GM18526 (cell line): ENCODE data around the gene PEX26.

Experiments
- POLR2A ChIP-seq: IDR thresholded peaks from 3 replicates; pipeline ENCODE4 v1.6.1; 2011; ENCODE audit not compliant: insufficient read length; ENCODE audit errors: extremely low read depth

PEX26 gene

DNA sequence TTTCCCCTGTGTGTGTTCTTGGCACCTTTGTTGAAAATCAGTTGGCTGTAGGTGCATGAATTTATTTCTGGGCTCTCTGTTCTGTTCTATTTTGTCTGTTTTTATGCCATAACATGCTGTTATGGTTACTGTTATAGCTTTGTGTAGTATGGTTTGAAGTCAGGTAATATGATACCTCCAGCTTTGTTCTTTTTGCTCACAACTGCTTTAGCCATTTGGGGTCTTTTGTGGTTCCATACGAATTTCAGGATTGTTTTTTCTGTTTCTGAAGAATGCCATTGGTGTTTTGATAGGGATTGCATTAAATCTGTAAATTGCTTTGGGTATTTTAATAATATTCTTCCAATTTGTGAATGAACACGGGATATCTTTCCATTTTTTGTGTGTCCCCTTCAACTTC lies 4.7 kb downstream of the PEX26 start:
- no peak for TF ChIP-seq POLR2A

DNA sequence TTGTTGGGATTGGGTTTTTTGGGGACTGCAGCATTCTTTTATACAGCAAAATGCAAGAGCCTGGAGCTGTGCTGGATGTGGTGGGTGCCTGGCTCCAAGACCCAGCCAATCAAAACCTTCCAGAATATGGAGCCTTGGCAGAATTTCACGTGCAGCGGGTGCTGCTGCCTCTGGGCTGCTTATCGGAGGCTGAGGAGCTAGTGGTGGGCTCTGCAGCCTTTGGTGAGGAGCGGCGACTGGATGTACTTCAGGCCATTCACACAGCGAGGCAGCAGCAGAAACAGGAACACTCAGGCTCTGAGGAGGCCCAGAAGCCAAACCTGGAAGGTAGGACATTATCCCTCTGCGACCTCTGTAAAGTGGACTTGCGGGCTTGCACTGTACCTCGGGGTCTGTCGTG lies 5.6 kb downstream of the PEX26 start:
- TF ChIP-seq POLR2A = no peak

DNA sequence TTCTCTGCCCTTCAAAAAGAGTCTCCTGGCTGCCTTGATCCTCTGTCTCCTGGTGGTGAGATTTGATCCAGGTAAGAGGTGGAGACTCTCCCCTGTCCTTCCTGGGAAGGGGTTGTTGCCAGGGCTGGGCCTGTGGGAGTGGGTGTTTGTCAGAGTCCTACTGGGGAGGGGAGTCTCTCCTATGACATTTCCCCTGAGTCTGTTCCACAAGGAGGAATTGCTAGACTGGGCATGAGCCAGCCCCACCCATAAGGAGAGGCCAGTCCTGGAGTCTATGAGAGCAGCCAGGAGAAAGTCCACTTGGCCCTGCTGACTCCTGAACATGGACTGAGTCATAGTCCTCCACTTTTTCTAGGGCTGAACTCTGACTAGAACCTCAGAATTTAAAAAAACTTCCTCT lies 7.4 kb downstream of the PEX26 start:
- TF ChIP-seq POLR2A = no peak

DNA sequence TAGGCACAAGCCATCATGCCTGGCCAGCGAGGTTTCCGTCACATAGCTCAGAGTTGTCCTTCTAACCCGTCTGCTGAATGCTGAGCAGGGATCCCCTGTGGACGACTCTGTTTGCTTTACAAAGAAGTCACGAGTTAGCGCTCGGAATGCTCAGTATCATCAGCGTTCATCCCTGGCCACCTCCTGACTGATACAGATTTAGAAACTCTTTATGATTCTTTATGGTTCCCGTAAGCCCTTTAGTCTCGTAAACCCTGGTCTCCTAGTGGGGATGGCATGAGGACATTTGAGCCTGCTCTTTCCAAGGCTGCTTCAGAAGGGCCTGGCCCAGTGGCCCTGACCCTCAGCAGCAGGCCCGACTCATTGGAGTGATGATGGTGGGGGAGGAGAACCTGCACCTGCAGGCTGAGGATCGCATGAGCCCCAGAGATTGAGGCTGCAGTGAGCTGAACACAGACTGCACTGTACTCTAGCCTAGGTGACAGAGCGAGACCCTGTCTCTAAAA lies 9.6 kb downstream of the PEX26 start:
- no peak for TF ChIP-seq POLR2A

DNA sequence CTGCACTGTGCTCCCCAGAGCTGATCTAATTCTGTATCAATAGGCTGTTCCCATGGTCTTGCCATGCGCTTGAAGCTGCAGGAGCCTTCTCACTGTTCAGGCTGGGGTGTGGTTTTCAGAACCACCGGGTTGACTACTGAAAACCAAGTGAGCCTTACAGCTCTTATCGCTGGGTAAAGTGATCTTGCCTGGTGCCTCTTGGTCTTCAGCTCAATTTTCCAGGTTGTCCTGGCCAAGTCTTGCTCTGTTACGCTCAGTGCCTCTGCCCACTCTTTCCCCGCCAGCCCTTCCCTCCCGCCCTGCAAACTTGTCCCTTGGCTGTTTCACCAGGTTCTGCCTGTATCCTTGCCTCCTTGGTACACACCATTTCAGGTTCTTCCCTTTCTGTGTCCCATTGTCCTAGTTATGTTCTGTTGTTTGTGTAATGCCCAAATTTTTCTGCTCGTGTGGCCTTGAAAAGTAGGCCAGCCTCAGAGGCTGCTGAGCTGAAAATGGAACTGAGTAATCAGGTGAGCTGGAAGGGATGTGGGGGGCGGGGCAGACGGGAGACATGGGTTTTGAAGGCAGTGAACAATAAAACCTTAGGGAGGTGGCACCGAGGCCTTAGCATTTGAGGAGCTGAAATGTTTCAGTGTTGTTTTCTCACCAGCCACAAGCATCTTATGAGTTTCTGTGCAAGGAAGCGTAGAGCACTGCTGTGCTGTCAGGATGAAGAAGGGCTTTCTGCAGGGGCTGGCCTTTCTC lies 11.2 kb downstream of the PEX26 start:
- no peak for TF ChIP-seq POLR2A

DNA sequence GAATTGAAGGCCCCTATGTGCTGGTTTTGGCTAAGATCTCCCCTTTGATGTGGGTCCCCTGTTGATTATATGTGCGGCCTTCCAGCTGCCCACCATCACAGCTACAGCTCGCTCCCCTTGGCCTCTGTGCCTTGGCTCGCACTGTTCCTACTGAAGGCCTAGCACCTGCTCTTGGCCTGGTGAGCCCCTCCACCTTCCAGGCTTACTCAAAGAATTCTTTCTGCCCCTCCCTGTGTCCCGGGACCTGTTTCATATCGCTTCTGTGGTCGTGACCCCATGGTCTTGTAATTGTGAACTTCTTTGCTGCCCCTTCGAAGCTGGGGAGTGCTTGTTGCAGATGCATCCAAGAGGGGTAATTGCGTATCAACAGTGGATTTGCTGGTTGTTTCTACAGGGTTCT lies 12.5 kb downstream of the PEX26 start:
- no peak for TF ChIP-seq POLR2A

DNA sequence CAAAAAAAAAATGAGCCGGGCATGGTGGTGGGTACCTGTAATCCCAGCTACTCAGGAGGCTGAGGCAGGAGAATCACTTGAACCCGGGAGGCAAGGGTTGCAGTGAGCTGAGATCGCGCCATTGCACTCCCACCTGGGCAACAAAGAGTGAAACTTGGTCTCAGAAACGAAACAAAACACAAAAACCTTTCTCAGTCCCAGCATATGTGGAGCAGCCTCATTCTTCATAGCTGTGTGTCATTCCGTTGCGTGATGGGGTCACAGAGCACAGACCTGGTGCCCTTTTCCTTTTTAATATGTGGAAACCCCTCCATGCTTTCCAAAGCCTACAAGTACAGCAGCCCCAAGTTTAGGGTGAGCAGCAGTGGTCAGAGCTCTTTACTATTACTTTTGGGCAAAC lies 13.7 kb downstream of the PEX26 start:
- TF ChIP-seq POLR2A = no peak

DNA sequence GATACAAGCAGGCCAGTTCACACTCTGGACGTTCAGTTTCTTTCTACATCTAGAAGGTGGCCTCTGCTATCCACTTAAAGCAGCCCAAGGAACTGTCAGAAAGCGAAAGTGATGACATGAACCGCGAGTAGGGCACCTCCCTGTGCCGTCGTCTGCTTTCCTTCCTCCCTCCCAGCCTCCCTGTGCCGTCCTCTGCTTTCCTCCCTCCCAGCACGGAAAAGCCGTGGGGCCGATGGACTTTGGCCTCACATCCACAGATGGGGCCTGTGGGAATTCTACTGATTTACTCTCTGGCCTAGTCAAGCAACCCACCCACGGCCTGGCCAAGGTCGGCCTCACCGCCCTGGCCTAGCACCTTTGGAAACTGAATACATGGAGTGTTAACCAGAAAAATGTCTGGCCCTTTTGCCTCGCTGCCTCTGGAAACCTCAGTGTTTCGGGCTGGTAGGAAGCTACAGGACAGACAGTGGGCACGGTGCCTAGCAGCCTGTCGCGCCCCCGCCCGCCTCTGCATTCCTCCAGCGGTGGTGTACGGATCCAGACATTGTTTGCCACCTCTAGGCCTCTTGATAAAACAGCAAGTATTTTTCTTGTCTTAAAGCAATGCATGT lies 14.2 kb downstream of the PEX26 start:
- no peak for TF ChIP-seq POLR2A

DNA sequence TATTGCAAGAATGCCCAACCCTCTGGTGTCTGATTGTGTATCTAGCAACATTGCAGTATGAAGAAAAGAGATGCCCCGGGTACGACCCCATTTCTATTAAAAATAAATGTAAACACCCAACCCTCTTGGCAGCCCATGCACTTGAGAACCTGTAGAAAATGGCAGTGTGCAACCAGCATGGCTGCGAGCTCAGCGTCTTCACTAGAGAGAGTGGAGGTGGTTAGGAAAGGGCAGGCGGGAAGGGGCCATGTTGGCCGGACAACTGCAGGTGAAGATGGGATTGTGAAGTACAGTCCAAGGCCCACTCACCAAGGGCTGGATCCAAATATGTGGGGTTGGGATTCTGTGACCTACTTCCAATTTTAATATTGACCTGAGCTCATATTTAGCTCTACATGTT lies 15.9 kb downstream of the PEX26 start:
- no peak for TF ChIP-seq POLR2A

DNA sequence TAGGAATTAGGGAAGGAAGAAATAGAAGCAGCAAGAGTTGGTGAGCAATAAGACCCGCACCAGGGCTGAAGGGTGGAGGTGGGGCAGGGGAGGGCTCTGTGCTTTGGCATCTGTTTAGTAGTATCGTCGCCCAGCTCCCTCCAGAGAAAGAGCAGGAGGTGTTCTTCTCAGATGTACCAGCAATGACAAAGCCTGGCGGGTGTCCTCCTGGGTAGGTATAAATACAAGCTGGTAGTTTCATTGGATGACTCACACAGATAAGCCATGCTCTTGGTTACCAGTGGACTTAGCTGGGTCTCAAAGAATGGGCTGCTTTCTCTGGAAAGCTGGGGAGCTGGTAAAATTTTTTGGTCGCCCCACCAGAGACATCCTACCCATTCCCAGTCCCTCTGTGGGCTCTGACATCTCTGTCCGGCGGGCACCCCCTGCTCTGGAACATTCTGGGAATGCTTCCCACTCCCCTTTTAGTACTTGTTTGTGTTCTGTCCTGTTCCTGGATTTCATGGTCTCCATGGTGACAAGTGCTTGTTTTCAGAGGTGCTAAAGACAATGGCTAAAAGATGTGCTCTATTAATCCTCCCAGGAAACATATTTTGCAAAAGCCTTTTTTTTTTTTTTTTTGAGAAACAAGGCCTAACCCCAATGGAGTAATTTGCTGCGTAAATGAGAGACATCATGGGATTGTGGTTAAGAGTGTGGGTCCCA lies 17.5 kb downstream of the PEX26 start:
- no peak for TF ChIP-seq POLR2A

DNA sequence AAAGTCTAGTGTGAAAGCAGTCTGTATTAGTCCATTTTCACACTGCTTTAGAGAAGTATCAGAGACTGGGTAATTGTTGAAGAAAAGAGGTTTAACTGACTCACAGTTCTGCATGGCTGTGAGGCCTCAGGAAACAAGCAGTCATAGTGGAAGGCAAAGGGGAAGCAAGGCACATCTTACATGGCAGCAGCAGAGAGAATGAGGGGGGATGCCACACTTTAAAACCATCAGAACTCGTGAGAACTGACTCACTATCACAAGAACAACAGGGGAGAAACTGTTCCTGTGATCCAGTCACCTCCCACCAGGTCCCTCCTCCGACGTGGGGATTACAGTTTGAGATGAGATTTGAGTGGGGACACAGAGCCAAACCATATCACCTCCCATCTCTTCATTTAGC lies 19.0 kb downstream of the PEX26 start:
- TF ChIP-seq POLR2A = no peak

DNA sequence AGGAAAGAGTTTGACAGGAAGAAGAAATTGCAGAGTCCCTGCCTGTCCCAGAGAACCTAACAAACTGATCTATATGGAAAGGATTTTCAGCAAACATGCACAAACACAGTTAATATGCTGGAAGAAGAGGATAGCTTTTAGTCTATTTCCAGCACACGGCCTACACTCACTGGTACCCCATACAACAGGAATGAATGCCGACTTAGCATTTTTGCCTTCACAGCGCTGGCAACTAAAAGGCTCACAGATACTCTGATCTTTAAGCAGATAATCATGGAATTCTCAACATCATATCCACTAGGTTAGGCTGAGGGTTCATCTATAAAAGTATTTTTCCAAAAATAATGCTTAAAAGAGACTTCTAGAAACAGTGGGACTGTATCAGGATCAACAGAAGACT lies 23.0 kb downstream of the PEX26 start:
- no peak for TF ChIP-seq POLR2A

DNA sequence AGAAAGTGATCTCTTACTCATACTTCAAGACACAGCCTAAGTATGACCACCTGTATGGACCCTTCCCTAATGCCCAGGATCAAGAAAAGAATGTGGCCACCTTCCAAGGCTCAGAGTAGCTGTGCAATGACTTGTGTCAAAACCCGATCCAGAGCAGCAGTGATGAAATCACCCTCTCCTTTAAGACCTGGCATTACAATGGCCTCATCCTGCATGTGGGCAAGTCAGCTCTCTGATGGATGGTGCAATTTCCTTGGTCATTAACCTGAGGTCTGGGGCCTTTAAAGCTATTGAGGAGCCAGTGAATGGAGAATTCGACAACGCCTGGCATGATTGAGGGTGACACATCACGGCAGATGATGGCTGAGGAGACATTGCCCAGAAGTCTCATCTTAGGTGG lies 23.7 kb downstream of the PEX26 start:
- TF ChIP-seq POLR2A = no peak

DNA sequence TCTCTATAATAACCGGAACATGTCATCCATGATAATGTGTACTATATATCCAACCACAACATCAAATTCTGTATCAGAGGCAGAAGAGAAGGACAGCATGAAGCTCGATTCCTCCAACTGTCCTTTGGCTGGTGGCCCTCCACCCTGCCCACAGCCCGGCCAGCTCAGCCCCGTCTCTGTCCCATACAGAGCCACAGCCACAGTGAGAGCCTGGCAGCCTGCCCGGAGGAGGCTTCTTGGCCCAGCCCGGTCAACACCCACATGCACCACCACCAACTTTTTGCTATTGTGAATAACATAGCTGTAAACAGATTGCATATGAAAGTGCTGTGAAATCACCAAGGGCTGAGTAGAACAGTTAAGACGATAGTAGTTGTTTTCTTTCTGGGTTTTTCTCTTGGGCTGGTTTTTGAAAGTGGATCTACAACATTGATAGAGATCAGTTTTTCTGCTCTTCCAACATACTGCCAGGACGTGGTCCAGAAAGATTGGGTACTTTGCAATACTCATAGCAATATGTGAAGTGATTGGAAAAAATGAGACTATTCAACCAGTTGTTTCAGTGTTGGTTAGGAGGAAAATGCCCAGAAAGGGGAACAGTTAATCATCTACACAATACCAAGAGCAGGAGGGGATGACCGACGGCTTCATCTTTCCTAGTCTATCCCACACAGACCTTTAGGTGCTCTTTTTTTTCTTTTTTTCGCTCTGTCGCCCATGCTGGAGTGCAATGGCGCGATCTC lies 25.9 kb downstream of the PEX26 start:
- no peak for TF ChIP-seq POLR2A

DNA sequence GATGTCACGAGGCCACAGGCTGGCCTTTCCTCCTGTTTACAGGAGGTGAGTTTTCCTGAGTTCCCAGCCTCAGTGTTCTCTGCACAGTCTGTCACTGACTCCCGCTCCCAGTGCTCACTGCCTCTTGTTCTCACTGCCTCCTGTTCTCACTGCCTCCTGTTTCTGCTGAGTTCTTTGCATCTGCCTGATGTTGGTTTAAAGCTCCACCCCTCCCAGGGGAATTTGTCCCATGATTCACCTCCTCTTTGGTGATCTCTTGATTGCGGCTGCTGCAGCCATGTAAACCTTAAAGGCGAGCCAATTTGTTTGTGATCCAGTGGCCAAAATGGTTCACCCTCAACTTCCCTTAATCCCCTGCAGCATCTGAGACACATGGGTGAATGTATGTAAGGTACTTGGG lies 26.8 kb downstream of the PEX26 start:
- TF ChIP-seq POLR2A = no peak
